Midbrain (tissue), 1 donor: Measurements from ENCODE around the gene ZFR2.
"Not testable (repeated sequence)": the region's sequence is repeated elsewhere in the genome, so short reads cannot be mapped to it uniquely, and the experiment has no call there.

Experiments used
- DNase-seq: peaks from one replicate; lab custom pipeline; 2025; lab: John Stamatoyannopoulos, UW

Gene ZFR2

DNA sequence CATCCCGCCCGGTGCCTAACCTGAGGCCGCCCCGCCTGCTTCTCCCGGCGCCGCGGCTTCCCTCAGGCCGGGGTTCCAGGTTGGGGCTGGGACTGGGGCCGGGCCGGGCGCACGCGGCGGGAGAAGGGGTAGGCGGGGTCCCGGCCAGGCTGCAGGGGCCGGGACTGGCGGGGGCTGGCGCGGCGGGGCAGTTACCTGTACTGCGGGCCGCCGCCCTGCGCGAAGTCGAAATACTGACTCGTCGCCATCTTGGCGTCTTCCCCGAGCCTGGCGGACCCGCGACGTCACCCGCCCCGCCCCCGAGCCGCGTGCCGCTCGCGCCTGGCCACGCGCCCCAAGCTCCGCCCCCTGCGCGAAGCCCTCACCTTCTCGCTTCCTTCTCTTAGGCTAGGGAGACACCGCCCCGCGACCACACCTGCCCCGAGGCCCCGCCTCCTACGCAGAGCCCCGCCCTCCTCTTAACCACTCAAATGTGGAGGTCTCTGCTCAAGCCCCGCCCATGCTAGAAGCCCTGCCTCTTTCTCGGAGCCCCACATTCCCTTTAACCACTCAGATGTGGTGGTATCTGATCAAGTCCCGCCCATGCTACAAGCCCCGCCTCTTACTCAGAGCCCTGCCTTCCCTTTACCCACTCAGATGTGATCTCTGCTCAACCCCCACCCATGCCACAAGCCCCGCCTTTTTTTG is at the start of gene ZFR2:
TSS of gene ZFR2 (minus strand) at position 269 of the 687 bp plus-strand sequence. CDS start at position 248, 21 bp downstream.
- peak; percentile 17 for DNase-seq

DNA sequence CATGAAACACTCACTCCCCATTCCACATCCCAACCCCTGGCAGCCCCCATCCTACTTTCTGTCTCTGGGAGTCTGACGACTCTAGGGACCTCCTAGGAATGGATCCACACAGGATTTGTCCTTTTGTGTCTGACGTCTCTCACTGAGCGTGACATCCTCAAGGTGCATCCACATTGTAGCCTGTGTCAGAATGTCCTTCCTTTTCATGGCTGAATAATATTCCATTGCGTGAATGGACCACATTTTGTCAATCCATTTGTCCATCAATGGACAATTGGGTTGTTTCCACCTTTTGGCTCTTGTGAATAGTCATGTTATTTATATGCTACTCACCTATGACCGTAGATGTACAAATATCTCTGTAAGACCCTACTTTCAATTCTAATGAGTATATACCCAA is 47.2 kb upstream of the ZFR2 start:
- no peak for DNase-seq

DNA sequence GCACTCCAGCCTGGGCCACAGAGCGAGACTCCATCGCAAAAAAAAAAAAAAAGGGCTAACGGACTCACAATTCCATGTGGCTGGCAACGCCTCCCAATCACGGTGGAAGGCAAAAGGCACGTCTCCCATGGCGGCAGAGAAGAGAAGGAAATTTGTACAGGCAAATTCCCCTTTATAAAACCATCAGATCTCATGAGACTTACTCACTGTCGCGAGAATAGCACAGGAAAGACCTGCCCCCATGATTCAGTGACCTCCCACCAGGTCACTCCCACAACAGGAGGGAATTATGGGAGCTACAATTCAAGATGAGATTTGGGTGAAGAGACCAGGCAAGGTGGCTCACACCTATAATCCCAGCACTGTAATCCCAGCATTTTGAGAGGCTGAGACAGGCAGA is 45.4 kb upstream of the ZFR2 start:
- no peak for DNase-seq

DNA sequence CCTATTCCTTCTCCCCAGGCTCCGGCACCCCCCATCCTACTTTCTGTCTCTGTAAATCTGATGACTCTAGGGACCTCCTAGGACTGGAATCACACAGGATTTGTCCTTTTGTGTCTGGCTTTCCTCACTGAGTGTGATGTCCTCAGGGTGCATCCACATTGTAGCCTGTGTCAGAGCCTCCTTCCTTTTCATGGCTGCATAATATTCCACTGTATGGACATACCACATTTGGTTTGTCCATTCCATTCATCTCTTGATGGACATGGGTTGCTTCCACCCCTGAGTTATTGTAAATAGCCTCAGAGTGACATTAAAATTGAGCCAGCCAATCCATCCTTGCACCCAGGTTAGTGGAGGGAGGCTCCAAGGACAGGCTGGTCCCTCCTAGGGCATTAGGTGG is 41.3 kb upstream of the ZFR2 start:
- no peak for DNase-seq

DNA sequence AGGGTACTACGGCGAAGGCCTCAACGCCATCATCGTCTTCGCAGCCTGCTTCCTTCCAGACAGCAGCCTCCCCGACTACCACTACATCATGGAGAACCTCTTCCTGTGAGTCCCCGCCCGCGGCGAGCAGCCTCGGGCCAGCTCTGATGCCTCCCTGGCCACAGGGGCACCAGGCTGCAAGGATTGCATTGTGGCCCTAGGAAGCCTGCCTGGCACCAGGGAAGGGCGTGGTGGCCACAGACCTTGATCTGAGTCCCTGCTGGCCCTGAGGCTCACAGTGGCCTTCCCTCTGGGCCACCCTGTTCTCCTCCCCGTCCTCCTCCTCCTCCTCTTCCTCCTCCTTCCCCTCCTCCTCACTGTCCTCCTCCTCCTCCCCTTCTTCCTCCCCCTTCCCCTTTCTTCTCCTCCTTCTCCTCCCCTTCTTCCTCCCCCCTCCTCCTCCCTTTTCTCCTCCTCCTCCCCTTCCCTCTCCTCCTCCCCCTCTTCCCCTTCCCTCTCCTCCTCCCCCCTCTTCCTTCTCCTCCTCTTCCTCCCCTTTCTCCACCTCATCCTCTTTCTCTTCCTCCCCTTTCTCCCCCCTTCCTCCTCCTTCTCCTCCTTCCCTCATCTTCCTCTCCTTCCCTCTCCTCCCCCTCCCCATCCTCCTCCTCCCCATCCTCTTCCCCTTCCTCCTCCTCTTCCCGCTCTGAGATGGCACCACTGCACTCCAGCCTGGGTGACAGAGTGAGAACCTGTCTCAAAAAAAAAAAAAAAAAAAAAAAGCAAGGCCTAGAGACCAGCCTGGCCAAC is 39.6 kb upstream of the ZFR2 start:
- DNase-seq, result no peak

DNA sequence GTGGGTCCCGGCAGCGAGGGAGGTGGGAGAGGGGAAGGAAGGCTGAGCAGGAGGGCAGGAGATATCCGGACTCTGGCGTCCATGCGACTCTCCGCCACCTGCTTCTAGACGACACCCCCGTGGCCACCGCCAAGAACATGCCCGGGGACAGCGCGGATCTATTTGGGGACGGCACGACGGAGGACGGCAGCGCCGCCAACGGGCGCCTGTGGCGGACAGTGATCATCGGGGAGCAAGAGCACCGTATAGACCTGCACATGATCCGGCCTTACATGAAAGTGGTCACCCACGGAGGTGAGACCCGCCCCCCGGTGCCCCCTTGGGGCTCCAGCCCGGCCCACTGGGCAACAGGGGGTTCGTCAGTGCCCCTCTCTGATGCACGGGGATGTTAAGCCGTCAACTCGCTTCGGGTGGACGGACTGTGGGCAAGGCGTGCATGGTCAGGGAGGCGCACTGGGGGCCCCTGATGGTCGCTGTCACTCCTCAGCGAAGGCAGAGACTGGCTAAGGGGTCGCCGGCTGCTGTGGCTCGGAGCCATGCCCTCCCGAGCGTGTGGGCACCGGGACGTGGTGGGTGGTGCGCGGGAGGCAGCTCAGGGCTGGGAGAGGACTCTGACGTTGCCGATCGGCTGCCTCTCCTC is 38.9 kb upstream of the ZFR2 start:
- no peak for DNase-seq

DNA sequence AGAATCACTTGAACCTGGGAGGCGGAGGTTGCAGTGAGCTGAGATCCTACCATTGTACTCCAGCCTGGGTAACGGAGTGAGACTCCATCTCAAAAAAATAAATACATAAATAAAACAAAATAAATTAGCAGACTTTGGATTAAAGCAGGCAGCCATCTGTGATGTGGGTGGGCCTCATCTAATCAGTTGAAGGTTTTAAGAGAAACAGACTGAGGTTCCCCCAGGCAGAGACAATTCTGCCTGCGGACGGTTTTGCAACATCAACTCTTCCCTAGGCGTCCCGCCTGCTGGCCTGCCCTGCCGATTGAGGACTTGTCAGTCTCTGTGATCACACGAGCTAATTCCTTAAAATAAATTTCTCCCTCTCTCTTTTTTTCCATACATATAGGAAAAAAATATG is 35.4 kb upstream of the ZFR2 start:
- DNase-seq, result no peak

DNA sequence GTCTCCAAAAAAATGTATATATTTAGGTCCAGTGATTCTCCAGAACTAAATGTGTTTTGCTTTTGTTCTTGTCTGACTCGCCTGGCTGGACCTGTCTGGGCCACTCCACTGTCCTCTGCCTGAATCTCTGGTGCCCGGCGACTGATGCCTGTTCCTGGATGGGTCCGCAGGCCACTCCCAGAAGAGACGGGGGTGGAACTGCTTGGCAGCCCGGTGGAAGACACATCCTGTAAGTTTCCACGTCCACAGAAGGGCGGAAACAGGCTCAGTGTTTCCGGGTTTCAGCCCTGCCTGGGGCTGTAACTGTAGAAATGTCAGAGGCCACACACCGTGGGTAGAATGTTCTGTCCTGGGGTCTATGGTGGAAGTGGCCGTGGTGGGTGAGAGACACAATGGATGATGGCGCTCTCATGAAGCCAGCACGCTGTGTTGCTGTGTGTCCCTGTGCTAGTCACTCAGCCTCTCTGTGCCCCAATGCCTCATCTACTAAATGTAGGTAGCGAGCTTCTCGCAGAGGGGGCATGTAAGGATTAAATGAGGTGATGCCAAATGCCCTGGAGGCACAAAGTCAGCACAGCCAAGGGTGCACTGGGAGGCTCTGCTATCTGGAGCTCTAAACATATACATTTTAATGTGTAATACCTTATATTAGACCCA is 33.6 kb upstream of the ZFR2 start:
- DNase-seq, result no peak

DNA sequence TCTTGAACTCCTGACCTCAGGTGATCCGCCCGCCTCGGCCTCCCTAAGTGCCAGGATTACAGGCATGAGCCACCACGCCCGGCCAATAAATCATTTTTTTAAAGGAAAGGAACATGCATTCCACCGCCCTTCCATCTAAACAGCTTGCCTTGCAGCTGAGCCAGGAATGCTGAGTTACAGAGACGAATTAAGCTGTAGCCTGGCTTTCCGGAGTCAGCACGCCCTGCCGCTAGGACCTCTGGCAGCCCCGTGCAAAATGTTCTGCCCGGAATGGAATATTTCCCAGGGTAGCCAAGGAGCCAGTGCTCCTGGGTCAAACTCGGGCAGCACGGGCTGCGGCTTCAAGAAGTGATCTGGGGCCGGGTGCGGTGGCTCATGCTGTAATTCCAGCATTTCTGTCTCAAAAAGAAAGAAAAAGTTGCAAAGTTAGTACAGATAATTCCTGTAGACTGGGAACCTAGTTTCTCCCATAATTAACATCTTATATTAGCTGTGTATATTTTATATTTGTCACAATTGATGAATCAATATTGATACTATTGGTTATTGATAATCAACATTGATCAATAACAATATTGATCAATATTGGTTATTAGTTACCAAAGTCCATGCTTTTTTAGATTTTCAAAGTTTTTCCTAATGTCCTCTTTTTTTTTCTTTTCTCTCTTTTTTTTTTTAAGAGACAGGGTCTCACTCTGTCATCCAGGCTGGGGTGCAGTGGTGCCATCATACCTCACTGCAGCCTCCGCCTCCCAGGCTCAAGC is 30.9 kb upstream of the ZFR2 start:
- peak; percentile 2 for DNase-seq

DNA sequence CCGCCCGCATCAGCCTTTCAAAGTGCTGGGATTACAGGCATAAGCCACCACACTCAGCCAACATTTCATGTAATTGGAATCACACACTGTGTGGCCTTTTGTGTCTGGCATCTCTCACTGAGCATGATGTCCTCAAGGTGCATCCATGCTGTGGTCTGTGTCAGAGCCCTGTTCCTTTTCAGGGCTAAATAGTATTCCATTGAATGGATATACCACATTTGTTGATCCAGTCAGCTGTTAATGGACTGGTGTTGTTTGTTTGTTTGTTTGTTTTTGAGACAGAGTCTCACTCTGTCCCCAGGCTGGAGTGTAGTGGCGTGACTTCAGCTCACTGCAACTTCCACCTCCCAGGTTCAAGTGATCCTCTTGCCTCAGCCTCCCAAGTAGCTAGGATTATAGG is 29.6 kb upstream of the ZFR2 start:
- DNase-seq, result no peak

DNA sequence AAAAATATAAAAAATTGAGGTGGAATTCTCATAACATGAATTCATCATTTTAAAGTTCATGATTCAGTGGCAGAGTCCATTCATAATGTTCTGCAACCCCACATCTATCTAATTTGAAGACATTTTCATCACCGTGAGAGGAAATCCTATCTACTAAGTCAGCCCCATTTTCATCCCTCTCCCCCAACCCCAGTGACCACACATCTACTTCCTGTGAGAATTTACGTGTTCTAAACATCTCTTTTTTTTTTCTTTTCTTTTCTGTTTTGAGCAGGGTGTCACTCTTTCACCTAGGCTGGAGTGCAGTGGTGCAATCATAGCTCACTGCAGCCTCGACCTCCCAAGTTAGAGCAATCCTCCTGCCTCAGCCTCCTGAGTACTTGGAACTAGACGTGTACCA is 29.1 kb upstream of the ZFR2 start:
- no peak for DNase-seq

DNA sequence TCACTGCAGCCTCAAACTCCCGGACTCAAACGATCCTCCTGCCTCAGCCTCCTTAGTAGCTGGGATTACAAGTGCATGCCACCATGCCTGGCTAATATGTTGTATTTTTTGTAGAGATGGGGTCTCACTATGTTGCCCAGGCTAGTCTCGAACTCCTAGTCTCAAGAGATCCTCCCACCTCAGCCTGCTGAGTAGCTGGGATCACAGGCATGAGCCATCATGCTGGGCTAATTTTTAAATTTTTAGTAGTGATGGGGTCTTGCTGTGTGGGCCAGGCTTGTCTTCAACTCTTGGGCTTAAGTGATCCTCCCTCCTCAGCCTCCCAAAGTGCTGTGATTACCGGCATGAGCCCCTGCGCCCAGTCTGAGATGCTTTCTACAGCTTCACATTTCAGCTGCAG is 26.9 kb upstream of the ZFR2 start:
- DNase-seq, result no peak

DNA sequence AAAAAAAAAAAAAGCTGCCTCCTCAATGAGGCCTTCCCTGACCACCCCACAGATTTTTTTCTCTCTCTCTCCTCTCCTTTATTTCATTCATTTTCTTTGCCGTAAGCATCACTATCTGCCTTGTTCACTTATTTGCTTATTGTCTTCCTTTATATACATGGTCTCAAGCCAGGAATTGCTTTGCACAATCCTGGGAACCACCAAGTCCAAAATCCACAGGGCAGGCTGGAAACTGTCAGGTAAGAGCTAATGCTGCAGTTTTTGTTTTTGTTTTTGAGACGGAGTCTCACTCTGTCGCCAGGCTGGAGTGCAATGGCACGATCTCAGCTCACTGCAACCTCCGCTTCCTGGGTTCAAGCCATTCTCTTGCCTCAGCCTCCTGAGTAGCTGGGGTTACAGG is 26.1 kb upstream of the ZFR2 start:
- not testable (repeated sequence) for DNase-seq

DNA sequence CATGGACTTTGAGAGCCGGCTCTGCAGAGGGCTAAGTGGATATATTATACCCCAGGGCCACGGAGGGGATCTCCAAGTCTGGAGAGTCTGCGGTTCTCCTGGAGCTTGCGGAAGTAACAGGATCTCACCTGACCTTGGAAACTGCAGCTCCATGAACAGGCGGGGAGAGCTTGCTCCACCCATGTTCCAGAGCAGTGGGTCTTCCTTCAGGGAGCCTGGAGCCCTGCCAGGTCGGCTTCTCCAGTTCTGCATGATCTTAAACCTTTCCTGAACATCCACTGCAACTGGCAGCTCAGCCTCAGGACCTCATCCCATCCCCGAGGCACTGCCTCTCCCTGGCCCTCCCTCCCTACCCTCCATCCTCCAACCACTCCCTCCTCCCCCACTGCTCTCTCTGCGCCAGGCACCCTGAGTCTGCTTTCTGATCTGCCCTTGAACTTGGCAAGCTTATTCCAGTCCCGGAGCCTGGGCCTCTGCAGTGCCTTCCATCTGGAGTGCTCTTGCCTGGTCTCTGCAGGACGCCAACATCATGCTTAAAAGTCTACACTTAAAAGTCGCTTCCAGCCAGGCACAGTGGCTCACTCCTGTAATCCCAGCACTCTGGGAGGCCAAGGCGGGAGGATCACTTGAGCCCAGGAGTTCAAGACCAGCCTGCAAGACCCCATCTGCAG is 24.8 kb upstream of the ZFR2 start:
- DNase-seq, result no peak

DNA sequence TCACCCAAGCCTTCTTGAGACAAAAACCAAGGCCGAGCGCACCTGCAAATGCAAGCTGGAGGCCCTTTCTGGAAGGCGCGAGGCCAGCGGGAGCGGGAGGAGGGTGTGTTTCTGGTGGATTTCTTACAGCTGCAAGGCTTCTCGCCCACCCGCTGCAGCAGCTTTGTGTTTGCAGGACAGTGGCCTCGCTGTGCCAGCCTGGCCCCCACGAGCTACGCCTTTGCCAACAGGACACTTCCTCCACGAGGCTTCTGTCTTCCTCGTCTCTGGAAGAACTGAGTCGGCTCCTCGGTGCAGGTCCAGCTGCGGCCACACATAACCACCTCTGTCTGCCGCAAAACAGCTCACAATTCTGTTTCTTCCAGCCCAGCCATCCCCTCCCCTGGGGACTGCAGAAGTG is 21.8 kb upstream of the ZFR2 start:
- peak; percentile 16 for DNase-seq

DNA sequence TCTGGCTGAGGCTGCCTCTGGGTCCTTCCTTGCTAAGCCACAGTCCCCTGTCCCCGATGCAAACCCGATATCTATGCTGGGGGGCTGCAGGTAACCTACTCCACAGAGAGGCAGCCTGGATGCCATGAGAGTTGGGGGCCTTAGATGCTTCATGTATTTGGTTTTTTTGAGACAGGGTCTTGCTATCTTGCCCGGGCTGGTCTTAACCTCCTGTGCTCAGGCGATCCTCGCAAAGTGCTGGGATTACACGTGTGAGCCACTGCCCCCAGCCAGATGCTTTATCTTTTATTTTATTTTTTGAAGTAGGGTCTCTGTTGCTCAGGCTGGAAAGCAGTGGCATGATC is 13.2 kb upstream of the ZFR2 start:
- no peak for DNase-seq

DNA sequence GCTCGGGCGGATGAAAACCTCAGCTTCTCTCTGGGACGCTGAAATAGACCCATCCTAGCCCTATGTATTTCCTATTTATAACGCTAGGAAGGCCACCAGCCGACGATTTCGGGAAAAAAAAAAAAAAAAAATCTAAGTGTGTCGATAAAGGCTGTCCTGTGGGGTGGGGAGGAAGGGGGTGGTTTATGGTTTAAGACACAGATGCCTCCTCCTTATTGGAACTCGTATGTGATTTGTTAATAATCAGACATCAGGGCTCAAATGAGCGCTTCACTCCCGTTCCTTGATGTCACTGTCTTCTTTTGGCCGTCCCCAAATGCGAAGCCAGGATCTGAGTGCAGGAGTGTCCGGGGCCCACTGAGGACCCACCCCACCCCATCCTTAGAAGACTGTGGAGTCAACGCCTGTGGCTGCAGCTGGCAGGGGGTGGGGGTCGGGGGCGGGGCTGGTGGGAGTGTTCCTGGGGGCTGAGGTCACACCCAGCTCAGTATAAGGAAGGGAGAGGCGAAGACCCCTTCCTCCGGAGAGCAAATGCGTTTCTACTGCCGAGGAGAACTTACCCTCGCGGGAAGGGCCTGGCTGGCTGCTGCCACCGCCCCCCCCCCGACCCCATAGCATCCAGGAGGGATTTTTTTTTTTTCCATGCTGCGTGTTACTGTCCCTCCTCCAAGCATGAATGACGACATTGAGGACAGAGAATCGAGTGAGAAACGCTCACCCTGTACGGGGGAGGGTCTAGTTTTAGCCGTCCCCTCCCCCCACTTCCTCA is 12.6 kb upstream of the ZFR2 start:
- DNase-seq, result no peak

DNA sequence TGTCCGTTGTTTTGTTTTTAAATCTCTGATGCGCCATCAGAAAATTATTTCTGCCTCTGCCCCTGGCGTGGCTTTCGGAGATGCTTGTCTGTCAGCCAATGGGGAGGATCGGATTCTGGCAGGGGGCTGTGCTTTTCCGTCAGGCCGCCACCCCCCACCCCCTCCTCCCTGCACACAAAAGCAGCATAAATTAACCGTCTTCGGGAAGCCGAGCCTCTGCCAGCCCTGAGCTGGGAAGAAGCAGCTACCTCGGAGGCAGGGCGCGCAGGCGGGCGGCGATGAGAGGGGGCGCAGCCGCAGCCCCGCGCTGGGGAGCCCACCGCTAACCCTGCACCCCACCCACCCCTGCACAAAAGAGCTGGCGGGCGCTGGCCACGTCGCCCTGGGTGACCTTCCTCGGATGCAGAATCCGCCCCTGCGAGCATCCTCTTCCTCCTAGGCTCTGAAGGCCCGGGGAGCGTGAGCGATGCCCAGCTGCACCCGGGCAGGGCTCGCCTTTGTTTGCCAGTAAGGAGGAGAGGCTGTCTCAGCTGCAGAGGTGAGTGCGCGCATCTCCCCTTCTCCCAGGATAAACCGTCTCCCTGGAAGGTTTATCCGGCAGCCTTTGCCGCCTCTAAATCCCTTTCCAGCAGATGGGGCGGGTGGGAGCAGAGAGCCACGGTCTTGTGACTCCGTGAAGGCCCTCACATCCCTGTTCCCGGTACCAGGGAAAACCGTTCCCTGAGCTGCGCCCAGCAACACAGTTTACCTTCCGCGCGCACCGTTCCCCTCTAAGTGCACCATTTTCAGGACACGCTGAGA is 11.8 kb upstream of the ZFR2 start, which contains the start of gene ATCAY:
TSS of gene ATCAY (plus strand) at position 215 of the 801 bp plus-strand sequence. CDS start 5,083 bp downstream, outside the sequence.
- DNase-seq, result peak; percentile 22

DNA sequence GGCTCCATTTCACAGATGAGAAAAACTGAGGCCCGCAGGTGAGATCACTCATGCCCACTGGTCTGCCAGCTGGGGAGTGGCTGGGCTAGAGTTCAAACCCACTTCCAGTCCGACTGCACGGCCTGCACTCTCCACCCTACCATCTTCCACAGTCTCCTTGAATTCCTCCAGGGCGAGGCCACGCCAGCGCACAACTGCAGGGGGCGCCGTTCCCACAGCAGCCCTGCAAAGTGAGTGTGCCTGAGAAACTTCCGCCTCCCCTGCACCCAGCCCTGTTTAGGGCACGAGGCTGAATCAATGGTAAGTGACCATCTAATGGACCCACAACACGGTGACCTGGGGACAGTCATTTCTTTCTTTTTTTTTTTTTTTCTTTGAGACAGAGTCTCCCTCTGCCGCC is 10.8 kb upstream of the ZFR2 start:
- DNase-seq, result no peak

DNA sequence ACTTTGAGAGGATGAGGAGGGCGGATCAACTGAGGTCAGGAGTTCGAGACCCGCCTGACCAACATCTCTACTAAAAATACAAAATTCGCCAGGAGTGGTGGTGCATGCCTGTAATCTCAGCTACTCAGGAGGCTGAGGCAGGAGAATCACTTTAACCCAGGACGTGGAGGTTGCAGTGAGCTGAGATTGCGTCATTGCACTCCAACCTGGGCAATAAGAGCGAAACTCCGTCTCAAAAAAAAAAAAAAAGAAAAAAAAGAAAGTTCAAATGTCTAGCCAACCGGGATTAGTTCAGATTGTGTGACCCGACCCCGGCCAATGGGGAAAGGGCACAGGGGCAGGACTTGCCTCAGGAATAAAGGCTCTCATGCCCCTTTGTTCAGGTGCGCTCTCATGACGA is 5.9 kb upstream of the ZFR2 start:
- DNase-seq, result not testable (repeated sequence)
